Endothelial cell of umbilical vein (primary cell): ENCODE data around the gene PTGIR. TPM values are rescaled to one million over a fixed set of nuclear protein-coding genes. Genes with fewer than 3 reads are reported as not detected.

ENCODE experiments used
- BruUV-seq: library from RNA; stranded (reverse); fragments of 400-500 nt; replicated peaks from 2 replicates; lab custom pipeline; 2021; lab: Mats Ljungman, UMichigan
- CTCF ChIA-PET: fragments of 300-600, 350-600 bp; sonication (Branson Sonifier 250); formaldehyde crosslinking; loops from one replicate; lab custom pipeline; 2021; ENCODE audit warnings: antibody characterized with exemption, inconsistent platforms; lab: Charles Lee
- POLR2A ChIA-PET: fragments of 300-600, 350-600 bp; sonication (Branson Sonifier 250); formaldehyde crosslinking; loops from one replicate; lab custom pipeline; 2021; ENCODE audit warnings: antibody characterized with exemption, inconsistent platforms; lab: Charles Lee
- DNase-seq: peaks from one replicate; pipeline ENCODE4 v3.0.0-alpha.2; 2011; ENCODE audit warnings: low read depth, low spot score
- FAIRE-seq: peaks from 2 replicates; lab custom pipeline; 2011; peaks lifted over from hg19 to GRCh38; lab: Jason Lieb, UNC
- H2AFZ ChIP-seq: 2 replicates; pipeline ENCODE4 v1.6.0; 2012; ENCODE audit warnings: low read depth, low read length, control low read depth, inconsistent platforms
- H3K27ac ChIP-seq: 2 replicates; pipeline ENCODE4 v1.5.1; 2011; ENCODE audit warnings: low read depth, mild to moderate bottlenecking, control low read depth, low read length, moderate library complexity; ENCODE audit not compliant: insufficient read depth
- H3K27me3 ChIP-seq, 2 experiments: 2 replicates each; pipeline versions ENCODE4 v1.6.0 to v1.6.1; 2011; ENCODE audit warnings: low read length in 2 of 2, mixed read lengths in 1 of 2; ENCODE audit not compliant: control insufficient read depth in 2 of 2, insufficient read depth in 2 of 2
- H3K36me3 ChIP-seq, 2 experiments: 2 replicates in 1 of 2; 3 replicates in 1 of 2; pipeline ENCODE4 v1.5.1; 2011; ENCODE audit warnings: low read length in 2 of 2, mild to moderate bottlenecking in 1 of 2, moderate library complexity in 1 of 2; ENCODE audit not compliant: control insufficient read depth in 2 of 2, insufficient read depth in 2 of 2; ENCODE audit errors: extremely low read depth in 1 of 2
- H3K4me1 ChIP-seq: 3 replicates; pipeline ENCODE4 v1.5.1; 2011; ENCODE audit warnings: mild to moderate bottlenecking, low read length; ENCODE audit not compliant: control insufficient read depth, insufficient read depth; ENCODE audit errors: extremely low read depth
- H3K4me2 ChIP-seq: 2 replicates; pipeline ENCODE4 v1.6.1; 2011; ENCODE audit warnings: low read length, control low read depth, mixed read lengths; ENCODE audit not compliant: insufficient read depth
- H3K4me3 ChIP-seq, 3 experiments: fragments of 200-600 bp in 1 of 3; sonication (generic), shearing (Covaris generic) in 1 of 3; replicated peaks in 1 of 3; 2 replicates each; pipeline ENCODE4 v1.5.1; 2011 to 2016; ENCODE audit warnings: control low read depth in 3 of 3, low read length in 3 of 3, mild to moderate bottlenecking in 2 of 3, inconsistent platforms in 1 of 3, low read depth in 1 of 3, moderate library complexity in 1 of 3; ENCODE audit not compliant: insufficient read depth in 1 of 3
- H3K79me2 ChIP-seq: 2 replicates; pipeline ENCODE4 v1.6.0; 2012; ENCODE audit warnings: low read length, inconsistent platforms; ENCODE audit not compliant: control insufficient read depth, insufficient read depth
- H3K9ac ChIP-seq: replicated peaks from 2 replicates; pipeline ENCODE3; 2011; ENCODE audit warnings: low read length, control low read depth; ENCODE audit not compliant: insufficient read depth; ENCODE audit errors: extremely low read depth
- H3K9me1 ChIP-seq: replicated peaks from 3 replicates; pipeline ENCODE4 v1.6.0; 2011; ENCODE audit warnings: mild to moderate bottlenecking, low read length; ENCODE audit not compliant: control insufficient read depth, insufficient read depth; ENCODE audit errors: extremely low read depth
- H3K9me3 ChIP-seq: replicated peaks from 2 replicates; pipeline ENCODE4 v1.5.1; 2012; ENCODE audit warnings: low read length, inconsistent platforms; ENCODE audit not compliant: control insufficient read depth, insufficient read depth
- H4K20me1 ChIP-seq: replicated peaks from 2 replicates; pipeline ENCODE3; 2011; ENCODE audit warnings: mild to moderate bottlenecking, low read length; ENCODE audit not compliant: control insufficient read depth, insufficient read depth; ENCODE audit errors: extremely low read depth
- EZH2 ChIP-seq: IDR thresholded peaks from 2 replicates; pipeline ENCODE4 v1.6.1; 2012; ENCODE audit warnings: borderline replicate concordance, low read depth, mild to moderate bottlenecking, moderate library complexity, low read length, inconsistent platforms; ENCODE audit not compliant: severe bottlenecking
- FOS ChIP-seq: IDR thresholded peaks from 2 replicates; pipeline ENCODE4 v1.6.1; 2011; ENCODE audit warnings: mild to moderate bottlenecking, low read length, moderate library complexity, borderline replicate concordance; ENCODE audit not compliant: insufficient read depth
- GATA2 ChIP-seq: IDR thresholded peaks from 2 replicates; pipeline ENCODE4 v1.7.0; 2011; ENCODE audit warnings: low read depth, mild to moderate bottlenecking, moderate library complexity, mixed read lengths, low read length; ENCODE audit not compliant: insufficient read length, insufficient read depth
- JUN ChIP-seq: IDR thresholded peaks from 2 replicates; pipeline ENCODE4 v1.6.1; 2011; ENCODE audit warnings: borderline replicate concordance, low read depth; ENCODE audit not compliant: insufficient read length, insufficient read depth
- MAX ChIP-seq: IDR thresholded peaks from 2 replicates; pipeline ENCODE4 v1.6.1; 2011; ENCODE audit not compliant: insufficient read depth, insufficient read length
- MYC ChIP-seq: IDR thresholded peaks from one replicate; pipeline ENCODE4 v1.6.1; 2011; ENCODE audit warnings: mild to moderate bottlenecking, low read depth, low read length
- POLR2A ChIP-seq: IDR thresholded peaks from 2 replicates; pipeline ENCODE4 v1.6.1; 2012; ENCODE audit warnings: low read depth, mild to moderate bottlenecking, control low read depth, low read length
- POLR2AphosphoS5 ChIP-seq: IDR thresholded peaks from 2 replicates; pipeline ENCODE4 v1.6.1; 2012; ENCODE audit warnings: low read depth, mild to moderate bottlenecking, control low read depth, low read length, moderate library complexity; ENCODE audit not compliant: insufficient read depth
- dilution Hi-C: fragments of 300-500 bp; cut with MboI; formaldehyde crosslinking; loops from one replicate; pipeline ENCODE4 v1.15.0; 2019; ENCODE audit warnings: low sequenced_read_pairs; ENCODE audit not compliant: extremely low pct_ligation_motif_present
- intact Hi-C: fragments of 100-400 bp; cut with micrococcal nuclease; formaldehyde crosslinking; loops from one replicate; pipeline ENCODE4 v1.10.0; 2022
- polyA plus RNA-seq, 4 experiments: library from polyadenylated mRNA; depleted of rRNA in 3 of 4; stranded (reverse) in 3 of 4; unstranded in 1 of 4; fragments of >200 nt; gene quantifications; 2 replicates each; pipeline versions ENCODE4 v1.2.1 to v1.2.3, GENCODE V29; 2011 to 2012; ENCODE audit warnings: missing spikeins in 1 of 4
- total RNA-seq: library from RNA; stranded (reverse); gene quantifications from 2 replicates; pipeline ENCODE4 v1.2.3, GENCODE V29; 2021
- TF ChIP-seq, protein P1 (sequence below), 2 donors: IDR thresholded peaks; 1 replicate in 1 of 2; 2 replicates in 1 of 2; pipeline ENCODE4 v1.5.1; 2011; ENCODE audit warnings: low read length in 2 of 2, mild to moderate bottlenecking in 2 of 2, moderate library complexity in 2 of 2, control low read depth in 1 of 2, inconsistent platforms in 1 of 2, low read depth in 1 of 2; ENCODE audit not compliant: insufficient read depth in 1 of 2; ENCODE audit errors: extremely low read depth in 1 of 2

The PTGIR gene
- total and polyA plus RNA-seq, 2 donors (not counting 3 experiments of a cell fraction or from before 2014, with no cell fraction given), result 0.55 to 2.7 TPM

- H3K4me1 ChIP-seq, result peaks cover 9% of the 10 kb centered on the region
- no TSS peak for BruUV-seq
Observed at GRCh38 chr19:46620716-46621115, 4.2 kb downstream of the PTGIR start.

More at GRCh38 chr19:46620716-46621115, 4.2 kb downstream of the PTGIR start:
- FAIRE-seq, result no peak
- Histone ChIP-seq H3K4me2 (no peak overlapping the region), H3K4me3 (no peak overlapping the region), H3K36me3 (no peaks in the 10 kb centered on the region), H3K9me3 (no peaks in the 10 kb centered on the region), H3K27me3 (no peaks in the 10 kb centered on the region), H2AFZ (no peak overlapping the region), H3K27ac (no peak overlapping the region), H3K9me1 (no peaks in the 10 kb centered on the region), H4K20me1 (no peaks in the 10 kb centered on the region), H3K9ac (no peak overlapping the region), H3K79me2 (no peaks in the 10 kb centered on the region)
- dilution Hi-C loops, result no loop called here
- TF ChIP-seq MYC (no peak), POLR2AphosphoS5 (no peak), GATA2 (no peak), FOS (no peak), JUN (no peak), EZH2 (no peak), MAX (no peak), POLR2A (no peak)
- TF ChIP-seq, protein P1, sequence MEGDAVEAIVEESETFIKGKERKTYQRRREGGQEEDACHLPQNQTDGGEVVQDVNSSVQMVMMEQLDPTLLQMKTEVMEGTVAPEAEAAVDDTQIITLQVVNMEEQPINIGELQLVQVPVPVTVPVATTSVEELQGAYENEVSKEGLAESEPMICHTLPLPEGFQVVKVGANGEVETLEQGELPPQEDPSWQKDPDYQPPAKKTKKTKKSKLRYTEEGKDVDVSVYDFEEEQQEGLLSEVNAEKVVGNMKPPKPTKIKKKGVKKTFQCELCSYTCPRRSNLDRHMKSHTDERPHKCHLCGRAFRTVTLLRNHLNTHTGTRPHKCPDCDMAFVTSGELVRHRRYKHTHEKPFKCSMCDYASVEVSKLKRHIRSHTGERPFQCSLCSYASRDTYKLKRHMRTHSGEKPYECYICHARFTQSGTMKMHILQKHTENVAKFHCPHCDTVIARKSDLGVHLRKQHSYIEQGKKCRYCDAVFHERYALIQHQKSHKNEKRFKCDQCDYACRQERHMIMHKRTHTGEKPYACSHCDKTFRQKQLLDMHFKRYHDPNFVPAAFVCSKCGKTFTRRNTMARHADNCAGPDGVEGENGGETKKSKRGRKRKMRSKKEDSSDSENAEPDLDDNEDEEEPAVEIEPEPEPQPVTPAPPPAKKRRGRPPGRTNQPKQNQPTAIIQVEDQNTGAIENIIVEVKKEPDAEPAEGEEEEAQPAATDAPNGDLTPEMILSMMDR (IDR thresholded peaks at IDR 0.05; ENCODE audit: extremely low read depth in 1 of 2, insufficient read depth in 1 of 2, low read depth in 1 of 2, low read length in 2 of 2), result no peak
- DNase-seq, result no peak
- intact Hi-C loops, result no loop called here
- ChIA-PET POLR2A (no interaction called here), CTCF (interaction anchor here (13.9 kb wide), 1 partner anchor 44 kb away, joined by 422 read pairs; the partner anchor contains the start of gene DACT3)
